Measurements from ENCODE around the gene PGAM2.

The PGAM2 gene

GRCh38 chr7:44094883-44095592 lies 29.7 kb upstream of the PGAM2 start:
- peak overlapping the region; percentile 33 to 97 (median 85) for H3K4me2 ChIP-seq
- peak overlapping the region in 5 of 11 experiments; percentile 14 to 39 (median 27); a peak in 5 of 22 replicates for H3K9ac ChIP-seq
- no peaks in the 10 kb centered on the region for H3K36me3 ChIP-seq
- peaks cover 80 to 94% (median 93%) of the 10 kb centered on the region in 10 experiments for H3K4me1 ChIP-seq
- no peaks in the 10 kb centered on the region for H3K27me3 ChIP-seq
- H3K27ac ChIP-seq, result peak overlapping the region in 6 of 11 experiments; percentile 6 to 97 (median 92); a peak in 10 of 22 replicates
- H4K20me1 ChIP-seq, result no peaks in the 10 kb centered on the region
- peaks cover 0 to 9% (median 5%) of the 10 kb centered on the region in 11 experiments; a peak in 8 of 22 replicates for H3K9me3 ChIP-seq (replicated peaks in 1 of 11)
- no peak overlapping the region for H3K4me3 ChIP-seq
- TF ChIP-seq Cebpa-rat (IDR thresholded peaks at IDR 0.05), result no peak

- peak overlapping the region in 1 of 11 experiments; percentile 14; a peak in 3 of 22 replicates for H3K9ac ChIP-seq
- peaks cover 77 to 88% (median 87%) of the 10 kb centered on the region in 10 experiments for H3K4me1 ChIP-seq
- H3K4me2 ChIP-seq, result peak overlapping the region; percentile 33 to 97 (median 85)
Measured at GRCh38 chr7:44094365-44094764, 29.0 kb upstream of the PGAM2 start.

GRCh38 chr7:44093102-44093641 lies 27.8 kb upstream of the PGAM2 start:
- TF ChIP-seq Cebpa-rat (IDR thresholded peaks at IDR 0.05), result no peak
- peak overlapping the region in 7 of 11 experiments; percentile 18 to 97 (median 31); a peak in 13 of 22 replicates for H3K27ac ChIP-seq
- H3K4me2 ChIP-seq, result peak overlapping the region; percentile 15 to 97 (median 83); a peak in 19 of 22 replicates
- no peaks in the 10 kb centered on the region for H3K27me3 ChIP-seq
- peaks cover 79 to 88% (median 86%) of the 10 kb centered on the region in 10 experiments for H3K4me1 ChIP-seq
- H4K20me1 ChIP-seq, result no peaks in the 10 kb centered on the region
- H3K9me3 ChIP-seq (replicated peaks in 1 of 11), result peaks cover 0 to 9% (median 5%) of the 10 kb centered on the region in 11 experiments; a peak in 8 of 22 replicates
- no peak overlapping the region; a peak in 1 of 20 replicates for H3K4me3 ChIP-seq
- no peak overlapping the region for H3K9ac ChIP-seq
- no peaks in the 10 kb centered on the region for H3K36me3 ChIP-seq

More at GRCh38 chr7:44094365-44094764, 29.0 kb upstream of the PGAM2 start:
- peak overlapping the region in 5 of 11 experiments; percentile 6 to 97 (median 92); a peak in 7 of 22 replicates for H3K27ac ChIP-seq
- no peaks in the 10 kb centered on the region for H3K27me3 ChIP-seq
- TF ChIP-seq Cebpa-rat (IDR thresholded peaks at IDR 0.05), result no peak
- no peaks in the 10 kb centered on the region for H3K36me3 ChIP-seq
- H4K20me1 ChIP-seq, result no peaks in the 10 kb centered on the region
- H3K4me3 ChIP-seq, result no peak overlapping the region
- H3K9me3 ChIP-seq (replicated peaks in 1 of 11), result peaks cover 0 to 9% (median 5%) of the 10 kb centered on the region in 11 experiments; a peak in 8 of 22 replicates

GRCh38 chr7:44087911-44088838 lies 22.8 kb upstream of the PGAM2 start:
- Histone ChIP-seq H3K27me3 (no peaks in the 10 kb centered on the region), H3K9me3 (replicated peaks in 1 of 11) (peaks cover 0 to 4% (median 1%) of the 10 kb centered on the region in 11 experiments; a peak in 5 of 22 replicates), H3K4me1 (peaks cover 41 to 66% (median 53%) of the 10 kb centered on the region in 10 experiments), H3K4me3 (no peak overlapping the region), H3K36me3 (no peaks in the 10 kb centered on the region), H3K9ac (peak overlapping the region in 8 of 11 experiments; percentile 4 to 56 (median 40); a peak in 8 of 22 replicates), H3K27ac (peak overlapping the region in 10 of 11 experiments; percentile 7 to 63 (median 45); a peak in 17 of 22 replicates), H3K4me2 (peak overlapping the region; percentile 28 to 69 (median 59)), H4K20me1 (no peaks in the 10 kb centered on the region)
- no peak for TF ChIP-seq Cebpa-rat (IDR thresholded peaks at IDR 0.05)

- Histone ChIP-seq H3K36me3 (no peaks in the 10 kb centered on the region), H3K27me3 (no peaks in the 10 kb centered on the region), H4K20me1 (no peaks in the 10 kb centered on the region), H3K9me3 (replicated peaks in 1 of 11) (no peaks in the 10 kb centered on the region), H3K4me1 (peaks cover 29 to 57% (median 46%) of the 10 kb centered on the region in 10 experiments), H3K4me3 (no peak overlapping the region), H3K9ac (no peak overlapping the region), H3K27ac (no peak overlapping the region), H3K4me2 (no peak overlapping the region)
- no peak for TF ChIP-seq Cebpa-rat (IDR thresholded peaks at IDR 0.05)
Measured at GRCh38 chr7:44086627-44087026, 21.3 kb upstream of the PGAM2 start.

- Histone ChIP-seq H3K36me3 (peaks cover 1 to 4% (median 3%) of the 10 kb centered on the region in 11 experiments; a peak in 17 of 22 replicates), H3K4me1 (peaks cover 32 to 58% (median 48%) of the 10 kb centered on the region in 10 experiments), H3K4me2 (no peak overlapping the region), H3K27ac (no peak overlapping the region), H3K4me3 (no peak overlapping the region), H3K9ac (no peak overlapping the region), H3K9me3 (replicated peaks in 1 of 11) (no peaks in the 10 kb centered on the region), H4K20me1 (no peaks in the 10 kb centered on the region; a peak in 1 of 22 replicates), H3K27me3 (no peaks in the 10 kb centered on the region)
- no peak for TF ChIP-seq Cebpa-rat (IDR thresholded peaks at IDR 0.05)
Measured at GRCh38 chr7:44085546-44085945, 20.2 kb upstream of the PGAM2 start.

- no peak overlapping the region for H3K4me3 ChIP-seq
- no peaks in the 10 kb centered on the region for H3K27me3 ChIP-seq
- peaks cover 41 to 67% (median 56%) of the 10 kb centered on the region in 10 experiments for H3K4me1 ChIP-seq
- peak overlapping the region in 3 of 11 experiments; percentile 19 to 89 (median 54); a peak in 5 of 22 replicates for H3K4me2 ChIP-seq
- TF ChIP-seq Cebpa-rat (IDR thresholded peaks at IDR 0.05), result no peak
- no peaks in the 10 kb centered on the region for H3K9me3 ChIP-seq (replicated peaks in 1 of 11)
- 0 out of 22 replicates have a peak overlapping the region, but pooled peaks of 1 of the 11 experiments have one; percentile 10 for H3K9ac ChIP-seq
- H4K20me1 ChIP-seq, result peaks cover 0 to 6% (median 0%) of the 10 kb centered on the region in 11 experiments; a peak in 3 of 22 replicates
- peaks cover 10 to 12% (median 11%) of the 10 kb centered on the region in 11 experiments; a peak in 19 of 22 replicates for H3K36me3 ChIP-seq
- H3K27ac ChIP-seq, result no peak overlapping the region
Measured at GRCh38 chr7:44084701-44085100, 19.3 kb upstream of the PGAM2 start.

GRCh38 chr7:44083796-44084195 lies 18.4 kb upstream of the PGAM2 start:
- H3K27me3 ChIP-seq, result no peaks in the 10 kb centered on the region
- H3K27ac ChIP-seq, result no peak overlapping the region
- TF ChIP-seq Cebpa-rat (IDR thresholded peaks at IDR 0.05), result no peak
- no peaks in the 10 kb centered on the region for H3K9me3 ChIP-seq (replicated peaks in 1 of 11)
- H3K4me2 ChIP-seq, result peak overlapping the region in 7 of 11 experiments; percentile 15 to 89 (median 71); a peak in 9 of 22 replicates
- H3K4me1 ChIP-seq, result peaks cover 42 to 69% (median 61%) of the 10 kb centered on the region in 10 experiments
- H3K9ac ChIP-seq, result 0 out of 22 replicates have a peak overlapping the region, but pooled peaks of 2 of the 11 experiments have one; percentile 10 to 14
- no peak overlapping the region for H3K4me3 ChIP-seq
- peaks cover 0 to 7% (median 0%) of the 10 kb centered on the region in 11 experiments; a peak in 3 of 22 replicates for H4K20me1 ChIP-seq
- H3K36me3 ChIP-seq, result peaks cover 13 to 20% (median 18%) of the 10 kb centered on the region in 11 experiments; a peak in 20 of 22 replicates
